ENCODE measurements around the gene TMEM26. TPM values are rescaled to one million over a fixed set of nuclear protein-coding genes. Genes with fewer than 3 reads are reported as not detected.
A peak's percentile ranks its signal among the peaks of the same experiment; 100 is the strongest.

Gene TMEM26
- total RNA-seq, 1 experiment from 2014 or later = 14.3 TPM

DNA sequence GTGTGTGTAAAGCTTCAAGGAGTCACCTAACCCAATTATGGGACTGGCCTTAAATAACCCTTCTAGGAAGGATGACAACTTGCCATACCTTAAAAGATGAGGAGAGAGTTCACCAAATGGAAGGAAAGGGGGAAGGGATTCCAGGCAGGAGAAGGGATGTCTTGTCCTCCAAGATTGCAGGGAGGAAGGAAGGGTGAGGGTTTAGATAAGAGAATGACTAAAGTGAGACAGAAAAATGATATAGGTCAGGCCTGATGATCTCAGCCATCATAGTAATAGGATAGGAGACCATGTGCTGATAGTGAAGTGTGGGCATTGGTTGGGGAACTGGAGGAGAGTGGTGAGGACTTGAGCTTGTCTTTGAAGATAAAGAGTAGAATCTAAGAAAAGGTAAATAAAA is 7.7 kb upstream of the TMEM26 start:
- BruUV-seq (replicated peaks) = no TSS peak
- Histone ChIP-seq H3K4me3 (ENCODE audit: low read depth in 2 of 2, low read length in 2 of 2) (no peak overlapping the region), H3K27me3 (ENCODE audit: control insufficient read depth, insufficient read depth, low read length) (no peaks in the 10 kb centered on the region), H3K9me3 (ENCODE audit: control insufficient read depth, insufficient read depth, low read depth, low read length) (no peaks in the 10 kb centered on the region), H3K36me3 (ENCODE audit: control insufficient read depth, insufficient read depth, low read length) (no peaks in the 10 kb centered on the region), H3K4me1 (ENCODE audit: control insufficient read depth, insufficient read depth, low read length) (peaks cover 7% of the 10 kb centered on the region), H3K27ac (ENCODE audit: low read length) (peak overlapping the region; percentile 58; the same call in 1 of the 2 replicates)
- no peak for ATAC-seq
- intact Hi-C loops (cut with micrococcal nuclease; ENCODE audit: unreplicated experiment) (no loop called here), in situ Hi-C loops (cut with HindIII; ENCODE audit: low pct_unique_long_range_greater_than_20kb, low sequenced_read_pairs) (no loop called here)
- ChIA-PET POLR2A (no interaction called here), CTCF (no interaction called here)
- TF ChIP-seq, protein P1, sequence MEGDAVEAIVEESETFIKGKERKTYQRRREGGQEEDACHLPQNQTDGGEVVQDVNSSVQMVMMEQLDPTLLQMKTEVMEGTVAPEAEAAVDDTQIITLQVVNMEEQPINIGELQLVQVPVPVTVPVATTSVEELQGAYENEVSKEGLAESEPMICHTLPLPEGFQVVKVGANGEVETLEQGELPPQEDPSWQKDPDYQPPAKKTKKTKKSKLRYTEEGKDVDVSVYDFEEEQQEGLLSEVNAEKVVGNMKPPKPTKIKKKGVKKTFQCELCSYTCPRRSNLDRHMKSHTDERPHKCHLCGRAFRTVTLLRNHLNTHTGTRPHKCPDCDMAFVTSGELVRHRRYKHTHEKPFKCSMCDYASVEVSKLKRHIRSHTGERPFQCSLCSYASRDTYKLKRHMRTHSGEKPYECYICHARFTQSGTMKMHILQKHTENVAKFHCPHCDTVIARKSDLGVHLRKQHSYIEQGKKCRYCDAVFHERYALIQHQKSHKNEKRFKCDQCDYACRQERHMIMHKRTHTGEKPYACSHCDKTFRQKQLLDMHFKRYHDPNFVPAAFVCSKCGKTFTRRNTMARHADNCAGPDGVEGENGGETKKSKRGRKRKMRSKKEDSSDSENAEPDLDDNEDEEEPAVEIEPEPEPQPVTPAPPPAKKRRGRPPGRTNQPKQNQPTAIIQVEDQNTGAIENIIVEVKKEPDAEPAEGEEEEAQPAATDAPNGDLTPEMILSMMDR (IDR thresholded peaks at IDR 0.05) = no peak
- TF ChIP-seq TCF7L2 (IDR thresholded peaks at IDR 0.05; ENCODE audit: low read depth, low read length) (no peak), POLR2AphosphoS5 (IDR thresholded peaks at IDR 0.05; ENCODE audit: low read depth, low read length) (no peak), SIN3A (IDR thresholded peaks at IDR 0.05; ENCODE audit: borderline replicate concordance, insufficient read depth, low read depth, low read length) (no peak)
- TF ChIP-seq, protein P2, sequence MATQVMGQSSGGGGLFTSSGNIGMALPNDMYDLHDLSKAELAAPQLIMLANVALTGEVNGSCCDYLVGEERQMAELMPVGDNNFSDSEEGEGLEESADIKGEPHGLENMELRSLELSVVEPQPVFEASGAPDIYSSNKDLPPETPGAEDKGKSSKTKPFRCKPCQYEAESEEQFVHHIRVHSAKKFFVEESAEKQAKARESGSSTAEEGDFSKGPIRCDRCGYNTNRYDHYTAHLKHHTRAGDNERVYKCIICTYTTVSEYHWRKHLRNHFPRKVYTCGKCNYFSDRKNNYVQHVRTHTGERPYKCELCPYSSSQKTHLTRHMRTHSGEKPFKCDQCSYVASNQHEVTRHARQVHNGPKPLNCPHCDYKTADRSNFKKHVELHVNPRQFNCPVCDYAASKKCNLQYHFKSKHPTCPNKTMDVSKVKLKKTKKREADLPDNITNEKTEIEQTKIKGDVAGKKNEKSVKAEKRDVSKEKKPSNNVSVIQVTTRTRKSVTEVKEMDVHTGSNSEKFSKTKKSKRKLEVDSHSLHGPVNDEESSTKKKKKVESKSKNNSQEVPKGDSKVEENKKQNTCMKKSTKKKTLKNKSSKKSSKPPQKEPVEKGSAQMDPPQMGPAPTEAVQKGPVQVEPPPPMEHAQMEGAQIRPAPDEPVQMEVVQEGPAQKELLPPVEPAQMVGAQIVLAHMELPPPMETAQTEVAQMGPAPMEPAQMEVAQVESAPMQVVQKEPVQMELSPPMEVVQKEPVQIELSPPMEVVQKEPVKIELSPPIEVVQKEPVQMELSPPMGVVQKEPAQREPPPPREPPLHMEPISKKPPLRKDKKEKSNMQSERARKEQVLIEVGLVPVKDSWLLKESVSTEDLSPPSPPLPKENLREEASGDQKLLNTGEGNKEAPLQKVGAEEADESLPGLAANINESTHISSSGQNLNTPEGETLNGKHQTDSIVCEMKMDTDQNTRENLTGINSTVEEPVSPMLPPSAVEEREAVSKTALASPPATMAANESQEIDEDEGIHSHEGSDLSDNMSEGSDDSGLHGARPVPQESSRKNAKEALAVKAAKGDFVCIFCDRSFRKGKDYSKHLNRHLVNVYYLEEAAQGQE (IDR thresholded peaks at IDR 0.05; ENCODE audit: insufficient read depth in 1 of 2, low read depth in 2 of 2, low read length in 1 of 2) = no peak
- DNase-seq (ENCODE audit: low read depth, low spot score) = no peak

DNA sequence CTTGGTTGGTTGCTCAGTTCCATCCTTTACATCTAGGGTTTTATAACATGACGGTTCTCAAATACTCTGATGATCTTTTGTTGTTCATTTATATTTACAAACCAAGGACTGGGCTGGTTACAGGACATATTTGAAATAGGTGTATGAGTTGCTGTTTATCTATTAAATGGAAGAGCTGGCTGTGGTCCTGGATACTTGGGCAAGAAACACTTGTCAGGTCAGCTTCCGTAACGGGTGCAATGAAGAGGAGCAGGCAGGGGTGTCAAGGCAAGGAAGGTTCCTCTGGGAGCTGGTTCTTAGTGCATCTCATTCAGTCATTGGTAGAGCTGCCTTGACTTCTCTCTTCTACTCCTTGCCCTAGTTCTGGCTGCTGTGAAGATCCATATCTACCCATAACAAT is 4.8 kb upstream of the TMEM26 start:
- intact Hi-C loops (cut with micrococcal nuclease; ENCODE audit: unreplicated experiment) = no loop called here
- ATAC-seq = no peak

More for the DNA sequence above, 4.8 kb upstream of the TMEM26 start:
- no peak overlapping the region for H3K4me3 ChIP-seq (ENCODE audit: low read depth in 2 of 2, low read length in 2 of 2)
- POLR2A ChIA-PET = no interaction called here
- H3K9me3 ChIP-seq (ENCODE audit: control insufficient read depth, insufficient read depth, low read depth, low read length) = no peaks in the 10 kb centered on the region
- in situ Hi-C loops (cut with HindIII; ENCODE audit: low pct_unique_long_range_greater_than_20kb, low sequenced_read_pairs) = no loop called here
- peak overlapping the region; percentile 58; the same call in 1 of the 2 replicates for H3K27ac ChIP-seq (ENCODE audit: low read length)
- H3K27me3 ChIP-seq (ENCODE audit: control insufficient read depth, insufficient read depth, low read length) = no peaks in the 10 kb centered on the region
- TF ChIP-seq, protein P1 (IDR thresholded peaks at IDR 0.05) = no peak
- peaks cover 22% of the 10 kb centered on the region for H3K4me1 ChIP-seq (ENCODE audit: control insufficient read depth, insufficient read depth, low read length)
- CTCF ChIA-PET = no interaction called here
- DNase-seq (ENCODE audit: low read depth, low spot score) = no peak
- no peaks in the 10 kb centered on the region for H3K36me3 ChIP-seq (ENCODE audit: control insufficient read depth, insufficient read depth, low read length)
- BruUV-seq (replicated peaks) = no TSS peak

Measured in Panc1 (cell line).